PC-9 (cell line): ENCODE measurements around the gene KRIT1. TPM values are rescaled to one million over a fixed set of nuclear protein-coding genes. Genes with fewer than 3 reads are reported as not detected.

Experiments
- BruUV-seq: library from RNA; stranded (reverse); fragments of 400-500 nt; replicated peaks from 2 replicates; lab custom pipeline; 2021; lab: Mats Ljungman, UMichigan
- CTCF ChIA-PET: fragments of 300-600 bp; sonication (Branson Sonifier 250); formaldehyde crosslinking; loops from one replicate; lab custom pipeline; 2022; ENCODE audit warnings: antibody characterized with exemption; lab: Charles Lee
- POLR2A ChIA-PET: fragments of 300-600 bp; sonication (Branson Sonifier 250); formaldehyde crosslinking; loops from one replicate; lab custom pipeline; 2022; ENCODE audit warnings: antibody characterized with exemption; ENCODE audit not compliant: unreplicated experiment; lab: Charles Lee
- DNase-seq, 2 experiments: peaks; one replicate each; pipeline versions ENCODE4 v3.0.0 to v3.0.0-alpha.2; 2015 to 2022; ENCODE audit warnings: mixed read lengths in 1 of 2
- H2AFZ ChIP-seq: fragments of 200-600 bp; sonication (generic); 2 replicates; pipeline ENCODE4 v1.8.1; 2017; ENCODE audit warnings: antibody characterized with exemption
- H3F3A ChIP-seq: fragments of 200-600 bp; sonication (generic); 2 replicates; pipeline ENCODE4 v1.8.1; 2017; ENCODE audit warnings: antibody characterized with exemption, mild to moderate bottlenecking, low read depth; ENCODE audit not compliant: insufficient read depth
- H3K27ac ChIP-seq: fragments of 200-600 bp; sonication (generic); 2 replicates; pipeline ENCODE4 v1.6.1; 2016; ENCODE audit warnings: mixed run types
- H3K27me3 ChIP-seq: fragments of 200-600 bp; sonication (generic); 2 replicates; pipeline ENCODE4 v1.6.1; 2016; ENCODE audit warnings: low read depth, mixed run types; ENCODE audit not compliant: insufficient read depth
- H3K36me3 ChIP-seq: fragments of 200-600 bp; sonication (generic); 2 replicates; pipeline ENCODE4 v1.6.1; 2016; ENCODE audit warnings: low read depth, mixed run types
- H3K4me1 ChIP-seq: fragments of 200-600 bp; sonication (generic); replicated peaks from 2 replicates; pipeline ENCODE4 v1.6.1; 2016; ENCODE audit warnings: mixed run types; ENCODE audit not compliant: insufficient read depth
- H3K4me2 ChIP-seq: fragments of 200-600 bp; sonication (generic); 2 replicates; pipeline ENCODE4 v1.6.1; 2017; ENCODE audit warnings: mixed run types
- H3K4me3 ChIP-seq: fragments of 200-600 bp; sonication (generic); 2 replicates; pipeline ENCODE4 v1.6.1; 2016; ENCODE audit warnings: mixed run types
- H3K79me2 ChIP-seq: fragments of 200-600 bp; sonication (generic); 2 replicates; pipeline ENCODE4 v1.6.1; 2017; ENCODE audit warnings: low read depth, mixed run types
- H3K9me2 ChIP-seq: fragments of 200-600 bp; sonication (generic); 2 replicates; pipeline ENCODE4 v1.8.1; 2017; ENCODE audit warnings: mild to moderate bottlenecking; ENCODE audit not compliant: insufficient read depth
- H3K9me3 ChIP-seq: fragments of 200-600 bp; sonication (generic); 2 replicates; pipeline ENCODE4 v1.8.1; 2016; ENCODE audit warnings: low read depth; ENCODE audit not compliant: insufficient read depth
- H4K20me1 ChIP-seq: fragments of 200-600 bp; sonication (generic); 2 replicates; pipeline ENCODE4 v1.8.1; 2017; ENCODE audit not compliant: insufficient read depth
- CTCF ChIP-seq: fragments of 200-600 bp; sonication (generic); conservative IDR thresholded peaks from 2 replicates; pipeline ENCODE4 v1.6.1; 2017; ENCODE audit warnings: mixed run types, antibody characterized with exemption, mild to moderate bottlenecking, moderate library complexity
- EZH2 ChIP-seq: fragments of 200-600 bp; sonication (generic); IDR thresholded peaks from 2 replicates; pipeline ENCODE4 v1.8.0; 2017; ENCODE audit warnings: antibody characterized with exemption, low read depth
- intact Hi-C: fragments of 100-400 bp; cut with micrococcal nuclease; formaldehyde crosslinking; loops from one replicate; pipeline ENCODE4 v1.10.0; 2022; ENCODE audit not compliant: unreplicated experiment
- total RNA-seq: library from RNA; stranded (reverse); gene quantifications from 2 replicates; pipeline ENCODE4 v1.2.3, GENCODE V29; 2021

KRIT1 gene
- total RNA-seq, 1 experiment from 2014 or later: 52.6 TPM

GRCh38 chr7:92293896-92294590 lies 48.3 kb upstream of the KRIT1 start:
- Histone ChIP-seq H3F3A (no peaks in the 10 kb centered on the region), H3K4me3 (no peak overlapping the region), H3K27ac (no peak overlapping the region), H3K36me3 (peaks cover 9% of the 10 kb centered on the region; the same call in 1 of the 2 replicates), H3K9me3 (no peaks in the 10 kb centered on the region), H4K20me1 (no peaks in the 10 kb centered on the region; the same call in 1 of the 2 replicates), H3K27me3 (no peaks in the 10 kb centered on the region), H3K79me2 (peaks cover 25% of the 10 kb centered on the region), H3K9me2 (no peaks in the 10 kb centered on the region), H3K4me1 (no peaks in the 10 kb centered on the region), H3K4me2 (no peak overlapping the region), H2AFZ (no peak overlapping the region)
- POLR2A ChIA-PET: interaction anchor here (0.7 kb wide), 1 partner anchor 9 kb away, joined by 3 read pairs; no protein-coding TSS in a partner anchor
- BruUV-seq: no TSS peak
- intact Hi-C loops: no loop called here
- CTCF ChIA-PET: no interaction called here
- no peak for TF ChIP-seq EZH2
- no peak for TF ChIP-seq CTCF
- no peak for DNase-seq

- no peak overlapping the region for H3K4me2 ChIP-seq
- POLR2A ChIA-PET: interaction anchor here (0.6 kb wide), 1 partner anchor 216 kb away, joined by 3 read pairs; no protein-coding TSS in a partner anchor
- CTCF ChIA-PET: no interaction called here
- H3K9me3 ChIP-seq: no peaks in the 10 kb centered on the region
- no peak for TF ChIP-seq EZH2
- no peak for TF ChIP-seq CTCF
- H3F3A ChIP-seq: no peaks in the 10 kb centered on the region
- no peak overlapping the region for H2AFZ ChIP-seq
- DNase-seq: no peak
- BruUV-seq: no TSS peak
- H3K9me2 ChIP-seq: no peaks in the 10 kb centered on the region
- H4K20me1 ChIP-seq: peaks cover 9% of the 10 kb centered on the region
- peaks cover 35% of the 10 kb centered on the region for H3K79me2 ChIP-seq
- no peaks in the 10 kb centered on the region for H3K27me3 ChIP-seq
- no peak overlapping the region for H3K27ac ChIP-seq
- intact Hi-C loops: no loop called here
- H3K4me3 ChIP-seq: no peak overlapping the region
- H3K4me1 ChIP-seq: no peaks in the 10 kb centered on the region
- H3K36me3 ChIP-seq: peaks cover 6% of the 10 kb centered on the region; the same call in 1 of the 2 replicates
These were observed 47.3 kb upstream of the KRIT1 start for GRCh38 chr7:92292981-92293380.

GRCh38 chr7:92289321-92289720 lies 43.6 kb upstream of the KRIT1 start:
- ChIA-PET CTCF (no interaction called here), POLR2A (no interaction called here)
- H2AFZ ChIP-seq: no peak overlapping the region
- H3K36me3 ChIP-seq: no peaks in the 10 kb centered on the region
- H3K9me2 ChIP-seq: no peaks in the 10 kb centered on the region
- H3K4me2 ChIP-seq: no peak overlapping the region
- no peak overlapping the region for H3K4me3 ChIP-seq
- no peak overlapping the region for H3K27ac ChIP-seq
- H4K20me1 ChIP-seq: peaks cover 9% of the 10 kb centered on the region
- no peaks in the 10 kb centered on the region for H3K9me3 ChIP-seq
- no peak for DNase-seq
- no peaks in the 10 kb centered on the region for H3K27me3 ChIP-seq
- no TSS peak for BruUV-seq
- H3K79me2 ChIP-seq: peaks cover 51% of the 10 kb centered on the region
- H3K4me1 ChIP-seq: no peaks in the 10 kb centered on the region
- no peaks in the 10 kb centered on the region for H3F3A ChIP-seq
- intact Hi-C loops: no loop called here
- TF ChIP-seq EZH2 (no peak), CTCF (no peak)
